Liver (tissue), 9 donors: ENCODE data around the gene CSTPP1. TPM values are rescaled to one million over a fixed set of nuclear protein-coding genes. Genes with fewer than 3 reads are reported as not detected.

ENCODE experiments used
- DNase-seq: peaks from one replicate; pipeline ENCODE4 v3.0.0-alpha.2; 2017; ENCODE audit warnings: low spot score
- H3K27ac ChIP-seq, 2 donors: one replicate each; pipeline ENCODE4 v1.7.0; 2013; ENCODE audit warnings: inconsistent platforms in 2 of 2, low read length in 2 of 2, control low read depth in 1 of 2, low read depth in 1 of 2, mild to moderate bottlenecking in 1 of 2
- H3K27me3 ChIP-seq, 4 donors: one replicate each; pipeline versions ENCODE4 v1.6.1 to v1.7.0; 2013; ENCODE audit warnings: low read length in 3 of 4, inconsistent platforms in 1 of 4, mild to moderate bottlenecking in 1 of 4, moderate library complexity in 1 of 4; ENCODE audit not compliant: control insufficient read depth in 4 of 4, insufficient read depth in 4 of 4
- H3K36me3 ChIP-seq, 4 donors: one replicate each; pipeline versions ENCODE4 v1.6.1 to v1.7.0; 2013; ENCODE audit warnings: low read length in 3 of 4, mild to moderate bottlenecking in 3 of 4, low read depth in 1 of 4, moderate library complexity in 1 of 4; ENCODE audit not compliant: control insufficient read depth in 4 of 4, insufficient read depth in 3 of 4
- H3K4me1 ChIP-seq, 4 donors: one replicate each; pipeline versions ENCODE4 v1.6.1 to v1.7.0; 2013; ENCODE audit warnings: low read length in 3 of 4, mild to moderate bottlenecking in 3 of 4, moderate library complexity in 1 of 4; ENCODE audit not compliant: control insufficient read depth in 4 of 4, insufficient read depth in 4 of 4
- H3K4me3 ChIP-seq, 3 donors: one replicate each; pipeline versions ENCODE4 v1.6.1 to v1.7.0; 2013; ENCODE audit warnings: low read length in 3 of 3, control low read depth in 1 of 3, low read depth in 1 of 3, mild to moderate bottlenecking in 1 of 3
- H3K9ac ChIP-seq, 2 donors: one replicate each; pipeline ENCODE4 v1.7.0; 2013; ENCODE audit warnings: low read length in 2 of 2, mild to moderate bottlenecking in 2 of 2, moderate library complexity in 2 of 2, control low read depth in 1 of 2, low read depth in 1 of 2
- H3K9me3 ChIP-seq, 4 donors: one replicate each; pipeline versions ENCODE4 v1.6.1 to v1.7.0; 2013; ENCODE audit warnings: low read length in 3 of 4; ENCODE audit not compliant: control insufficient read depth in 4 of 4
- EGR1 ChIP-seq, 2 donors: IDR thresholded peaks; 2 replicates each; pipeline ENCODE4 v1.6.1; 2016 to 2018; ENCODE audit warnings: antibody characterized with exemption in 2 of 2, low read depth in 2 of 2
- NR2F2 ChIP-seq: IDR thresholded peaks from 2 replicates; pipeline ENCODE4 v1.6.1; 2016; ENCODE audit warnings: antibody characterized with exemption
- RAD21 ChIP-seq, 2 donors: IDR thresholded peaks; 2 replicates each; pipeline ENCODE4 v1.6.1; 2016; ENCODE audit warnings: antibody characterized with exemption in 2 of 2, mild to moderate bottlenecking in 2 of 2
- REST ChIP-seq: IDR thresholded peaks from 2 replicates; pipeline ENCODE4 v1.6.1; 2016; ENCODE audit warnings: antibody characterized with exemption, mild to moderate bottlenecking
- TAF1 ChIP-seq: conservative IDR thresholded peaks from 2 replicates; pipeline ENCODE4 v1.6.1; 2016; ENCODE audit warnings: antibody characterized with exemption, mild to moderate bottlenecking
- ZBTB33 ChIP-seq: IDR thresholded peaks from 2 replicates; pipeline ENCODE4 v1.6.1; 2016; ENCODE audit warnings: antibody characterized with exemption
- WGBS: extraction: QIAGEN DNeasy Blood & Tissue Kit; methylation state at CpG from one replicate; pipeline ENCODE4 v1.1.7; 2013; 5-methylcytosine and 5-hydroxymethylcytosine counted together
- polyA plus RNA-seq, 2 donors: library from polyadenylated mRNA; stranded (reverse) in 1 of 2; unstranded in 1 of 2; fragments of 200-250 nt in 1 of 2; fragments of >200 nt in 1 of 2; fragmentation: Nextera tagmentation in 1 of 2; extraction: Ambion mirVana in 1 of 2; gene quantifications; one replicate each; pipeline versions ENCODE4 v1.2.1 to v1.2.3, GENCODE V29; 2013 to 2015
- total RNA-seq, 2 donors: library from RNA; depleted of rRNA; stranded (reverse); fragments of >200 nt; gene quantifications; one replicate each; pipeline ENCODE4 v1.2.3, GENCODE V29; 2014
- TF ChIP-seq, protein P1 (sequence below): IDR thresholded peaks from 2 replicates; pipeline ENCODE4 v1.6.1; 2016; ENCODE audit warnings: antibody characterized with exemption
- TF ChIP-seq, protein P2 (sequence below): fragments of 150-350 bp; IDR thresholded peaks from 2 replicates; pipeline ENCODE4 v1.5.1; 2017; ENCODE audit warnings: improper control_type of control experiment, low read depth, low read length; ENCODE audit not compliant: missing input control
- TF ChIP-seq, protein P3 (sequence below): IDR thresholded peaks from 2 replicates; pipeline ENCODE4 v1.6.1; 2016; ENCODE audit warnings: antibody characterized with exemption
- donor health status: healthy.
- donor health status: healthy.
- donor health status: healthy.
- donor health status: healthy.
- donor health status: healthy.

Gene CSTPP1
- total and polyA plus RNA-seq, 4 donors, result 5.4 to 6.6 (median 5.7) TPM

- TF ChIP-seq RAD21 (IDR thresholded peaks at IDR 0.05), result peak in 1 of 2 donors; percentile 19
- no peak for TF ChIP-seq ZBTB33
- TF ChIP-seq, protein P1, sequence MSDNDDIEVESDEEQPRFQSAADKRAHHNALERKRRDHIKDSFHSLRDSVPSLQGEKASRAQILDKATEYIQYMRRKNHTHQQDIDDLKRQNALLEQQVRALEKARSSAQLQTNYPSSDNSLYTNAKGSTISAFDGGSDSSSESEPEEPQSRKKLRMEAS, result no peak
- TF ChIP-seq EGR1 (IDR thresholded peaks at IDR 0.05; ENCODE audit: low read depth in 2 of 2), result no peak
- TF ChIP-seq, protein P2, sequence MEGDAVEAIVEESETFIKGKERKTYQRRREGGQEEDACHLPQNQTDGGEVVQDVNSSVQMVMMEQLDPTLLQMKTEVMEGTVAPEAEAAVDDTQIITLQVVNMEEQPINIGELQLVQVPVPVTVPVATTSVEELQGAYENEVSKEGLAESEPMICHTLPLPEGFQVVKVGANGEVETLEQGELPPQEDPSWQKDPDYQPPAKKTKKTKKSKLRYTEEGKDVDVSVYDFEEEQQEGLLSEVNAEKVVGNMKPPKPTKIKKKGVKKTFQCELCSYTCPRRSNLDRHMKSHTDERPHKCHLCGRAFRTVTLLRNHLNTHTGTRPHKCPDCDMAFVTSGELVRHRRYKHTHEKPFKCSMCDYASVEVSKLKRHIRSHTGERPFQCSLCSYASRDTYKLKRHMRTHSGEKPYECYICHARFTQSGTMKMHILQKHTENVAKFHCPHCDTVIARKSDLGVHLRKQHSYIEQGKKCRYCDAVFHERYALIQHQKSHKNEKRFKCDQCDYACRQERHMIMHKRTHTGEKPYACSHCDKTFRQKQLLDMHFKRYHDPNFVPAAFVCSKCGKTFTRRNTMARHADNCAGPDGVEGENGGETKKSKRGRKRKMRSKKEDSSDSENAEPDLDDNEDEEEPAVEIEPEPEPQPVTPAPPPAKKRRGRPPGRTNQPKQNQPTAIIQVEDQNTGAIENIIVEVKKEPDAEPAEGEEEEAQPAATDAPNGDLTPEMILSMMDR, result no peak
- Histone ChIP-seq H3K27ac (no peak overlapping the region), H3K4me3 (no peak overlapping the region), H3K9ac (no peak overlapping the region), H3K36me3 (no peaks in the 10 kb centered on the region), H3K9me3 (no peaks in the 10 kb centered on the region), H3K27me3 (no peaks in the 10 kb centered on the region), H3K4me1 (peaks cover 0 to 7% (median 5%) of the 10 kb centered on the region in 4 donors)
- WGBS, result 95% methylated on average over 10 of the region's 10 CpGs
- no peak for DNase-seq
Measured at GRCh38 chr11:46896719-46897406, 39.7 kb upstream of the CSTPP1 start.

DNA sequence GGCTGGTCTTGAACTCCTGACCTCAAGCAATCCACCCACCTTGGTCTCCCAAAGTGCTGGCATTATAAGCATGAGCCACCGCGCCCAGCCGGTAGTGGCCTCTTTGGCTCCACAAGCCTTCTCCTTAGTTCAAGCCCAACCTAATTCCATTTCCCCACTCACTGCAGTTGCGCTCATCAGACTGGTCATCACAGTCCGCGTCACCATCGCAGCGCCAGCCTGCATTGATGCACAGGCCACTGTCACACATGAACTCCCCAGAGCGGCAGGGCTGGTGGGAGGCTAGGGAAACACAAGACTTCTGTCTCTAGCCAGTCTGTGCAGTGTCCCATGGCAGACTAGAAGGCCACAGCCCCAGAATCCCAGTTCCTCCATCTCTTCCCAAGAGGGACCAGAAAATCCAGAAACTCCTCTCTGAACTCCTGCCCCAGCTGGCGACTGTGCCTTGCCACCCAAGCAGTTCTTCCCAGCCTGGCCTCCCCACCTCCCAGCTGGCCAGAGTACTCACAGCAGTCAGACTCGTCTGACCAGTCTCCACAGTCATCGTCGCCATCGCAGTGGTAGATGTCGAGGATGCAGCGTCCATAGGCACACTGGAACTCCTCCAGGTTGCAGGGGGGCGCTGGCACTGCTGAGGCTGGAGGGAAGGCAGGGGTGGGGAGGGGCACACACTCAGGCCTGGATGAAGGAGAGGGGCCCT lies 38.0 kb upstream of the CSTPP1 start:
- no peaks in the 10 kb centered on the region for H3K9me3 ChIP-seq
- no peak overlapping the region for H3K9ac ChIP-seq
- H3K27ac ChIP-seq, result no peak overlapping the region
- H3K4me1 ChIP-seq, result peaks cover 0 to 7% (median 5%) of the 10 kb centered on the region in 4 donors
- no peak overlapping the region for H3K4me3 ChIP-seq
- no peaks in the 10 kb centered on the region for H3K36me3 ChIP-seq
- DNase-seq, result no peak
- no peaks in the 10 kb centered on the region for H3K27me3 ChIP-seq
- 95% methylated on average over 17 of the region's 17 CpGs for WGBS
- TF ChIP-seq REST, result no peak
- TF ChIP-seq ZBTB33, result no peak
- TF ChIP-seq, protein P3, sequence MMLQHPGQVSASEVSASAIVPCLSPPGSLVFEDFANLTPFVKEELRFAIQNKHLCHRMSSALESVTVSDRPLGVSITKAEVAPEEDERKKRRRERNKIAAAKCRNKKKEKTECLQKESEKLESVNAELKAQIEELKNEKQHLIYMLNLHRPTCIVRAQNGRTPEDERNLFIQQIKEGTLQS, result no peak
- no peak for TF ChIP-seq TAF1
- no peak for TF ChIP-seq NR2F2
